Inflammatory macrophage (primary cell): ENCODE results near the gene MPRIP.
A peak's percentile ranks its signal among the peaks of the same experiment; 100 is the strongest.

Experiments used
- DNase-seq, 2 donors: peaks; one replicate each; pipeline ENCODE4 v3.0.0-alpha.2; 2020 to 2022

The MPRIP gene

GRCh38 chr17:17088541-17089525 lies 46.6 kb downstream of the MPRIP start:
- no peak for DNase-seq

GRCh38 chr17:17089796-17090641 lies 47.8 kb downstream of the MPRIP start:
- DNase-seq = no peak

- DNase-seq = no peak
These were observed 48.4 kb downstream of the MPRIP start for GRCh38 chr17:17090642-17091103.

GRCh38 chr17:17091276-17091675 lies 49.0 kb downstream of the MPRIP start:
- DNase-seq = no peak

GRCh38 chr17:17091856-17092756 lies 49.8 kb downstream of the MPRIP start:
- DNase-seq = peak; percentile 22 to 50

- no peak for DNase-seq
These were observed 51.5 kb downstream of the MPRIP start for GRCh38 chr17:17093764-17094163.

- DNase-seq = no peak
These were observed 54.4 kb downstream of the MPRIP start for GRCh38 chr17:17096438-17097178.

- DNase-seq = no peak
These were observed 55.6 kb downstream of the MPRIP start for GRCh38 chr17:17097763-17098345.

GRCh38 chr17:17098551-17099179 lies 56.4 kb downstream of the MPRIP start:
- no peak for DNase-seq

- DNase-seq = no peak
These were observed 59.9 kb downstream of the MPRIP start for GRCh38 chr17:17102176-17102575.

GRCh38 chr17:17103160-17103559 lies 60.9 kb downstream of the MPRIP start:
- no peak for DNase-seq

GRCh38 chr17:17104036-17104435 lies 61.8 kb downstream of the MPRIP start:
- no peak for DNase-seq

- no peak for DNase-seq
These were observed 62.2 kb downstream of the MPRIP start for GRCh38 chr17:17104494-17104893.

- DNase-seq = no peak
These were observed 63.7 kb downstream of the MPRIP start for GRCh38 chr17:17105976-17106375.

- DNase-seq = no peak
These were observed 64.5 kb downstream of the MPRIP start for GRCh38 chr17:17106756-17107155.

- DNase-seq = no peak
These were observed 65.0 kb downstream of the MPRIP start for GRCh38 chr17:17107281-17107680.

- DNase-seq = no peak
These were observed 65.7 kb downstream of the MPRIP start for GRCh38 chr17:17107891-17108431.

GRCh38 chr17:17108451-17109049 lies 66.3 kb downstream of the MPRIP start:
- peak in 1 of 2 donors; percentile 19 for DNase-seq

GRCh38 chr17:17109256-17109655 lies 67.0 kb downstream of the MPRIP start:
- DNase-seq = no peak

GRCh38 chr17:17109907-17110306 lies 67.7 kb downstream of the MPRIP start:
- peak; percentile 54 to 61 for DNase-seq
